HEK293 (cell line): ENCODE data around the gene ERICH6B.
A peak's percentile ranks its signal among the peaks of the same experiment; 100 is the strongest.

ENCODE experiments used
- CTCF ChIA-PET: fragments of 350-600 bp; formaldehyde crosslinking; extraction: SDS; loops from one replicate; lab custom pipeline; 2021; ENCODE audit warnings: antibody characterized with exemption; lab: Yijun Ruan, JAX
- POLR2A ChIA-PET: fragments of 300-600 bp; formaldehyde crosslinking; extraction: SDS; loops from one replicate; lab custom pipeline; 2020; ENCODE audit warnings: antibody characterized with exemption, inconsistent platforms; lab: Yijun Ruan, JAX
- H3K27ac ChIP-seq: fragments of 200-500 bp; sonication (Bioruptor generic); 2 replicates; pipeline ENCODE4 v1.5.1; 2014; ENCODE audit warnings: low read depth, low read length, control low read depth, inconsistent platforms; ENCODE audit errors: extremely low read depth
- H3K36me3 ChIP-seq, 2 experiments: fragments of 200-500 bp in 1 of 2; sonication (Bioruptor generic) in 1 of 2; 1 replicate in 1 of 2; 2 replicates in 1 of 2; pipeline ENCODE4 v1.5.1; 2014 to 2017; ENCODE audit warnings: inconsistent platforms in 2 of 2, low read length in 2 of 2; ENCODE audit not compliant: control insufficient read depth in 2 of 2, insufficient read depth in 1 of 2
- H3K4me1 ChIP-seq: fragments of 200-500 bp; sonication (Bioruptor generic); 2 replicates; pipeline ENCODE4 v1.5.1; 2014; ENCODE audit warnings: mild to moderate bottlenecking, low read length, inconsistent platforms; ENCODE audit not compliant: control insufficient read depth, insufficient read depth
- H3K4me3 ChIP-seq: 2 replicates; pipeline ENCODE4 v1.5.1; 2011; ENCODE audit warnings: low read depth, mild to moderate bottlenecking, control low read depth, low read length, moderate library complexity
- H3K9me3 ChIP-seq: fragments of 200-500 bp; sonication (Bioruptor generic); 2 replicates; pipeline ENCODE4 v1.5.1; 2014; ENCODE audit warnings: low read depth, low read length, inconsistent platforms; ENCODE audit not compliant: control insufficient read depth, insufficient read depth
- EGR2 ChIP-seq: fragments of 450-650 bp; formaldehyde crosslinking; IDR thresholded peaks from 2 replicates; pipeline ENCODE4 v1.5.1; 2016; ENCODE audit warnings: low read depth, missing biosample characterization, missing genetic modification characterization
- HOXD13 ChIP-seq: sonication (generic); formaldehyde crosslinking; IDR thresholded peaks from 2 replicates; pipeline ENCODE4 v1.8.0; 2022; ENCODE audit warnings: missing genetic modification reagents, borderline replicate concordance
- KLF8 ChIP-seq: fragments of 450-650 bp; formaldehyde crosslinking; IDR thresholded peaks from 2 replicates; pipeline ENCODE4 v1.5.1; 2016; ENCODE audit warnings: missing biosample characterization, missing genetic modification characterization
- MYNN ChIP-seq: fragments of 450-650 bp; formaldehyde crosslinking; IDR thresholded peaks from 2 replicates; pipeline ENCODE4 v1.5.1; 2016; ENCODE audit warnings: missing biosample characterization, missing genetic modification characterization, borderline replicate concordance
- PBX3 ChIP-seq: sonication (generic); formaldehyde crosslinking; IDR thresholded peaks from 2 replicates; pipeline ENCODE4 v1.8.1; 2022; ENCODE audit warnings: mild to moderate bottlenecking, moderate library complexity, missing genetic modification reagents
- REPIN1 ChIP-seq: fragments of 450-650 bp; formaldehyde crosslinking; IDR thresholded peaks from 2 replicates; pipeline ENCODE4 v1.5.1; 2017; ENCODE audit warnings: missing biosample characterization, missing genetic modification characterization, low read depth
- TCF7L2 ChIP-seq: IDR thresholded peaks from 2 replicates; pipeline ENCODE4 v1.6.1; 2011; ENCODE audit warnings: low read depth, mild to moderate bottlenecking, inconsistent platforms, low read length, moderate library complexity, borderline replicate concordance
- ZBTB11 ChIP-seq: fragments of 450-650 bp; formaldehyde crosslinking; conservative IDR thresholded peaks from 2 replicates; pipeline ENCODE4 v1.5.1; 2016; ENCODE audit warnings: low read depth, missing biosample characterization, missing genetic modification characterization
- ZBTB17 ChIP-seq: fragments of 450-650 bp; formaldehyde crosslinking; IDR thresholded peaks from 2 replicates; pipeline ENCODE4 v1.5.1; 2016; ENCODE audit warnings: missing biosample characterization, missing genetic modification characterization
- ZBTB20 ChIP-seq: fragments of 450-650 bp; formaldehyde crosslinking; IDR thresholded peaks from 2 replicates; pipeline ENCODE4 v1.5.1; 2016; ENCODE audit warnings: missing biosample characterization, missing genetic modification characterization
- ZNF148 ChIP-seq: fragments of 450-650 bp; formaldehyde crosslinking; IDR thresholded peaks from 2 replicates; pipeline ENCODE4 v1.5.0; 2017; ENCODE audit warnings: missing biosample characterization, missing genetic modification characterization, borderline replicate concordance
- ZNF157 ChIP-seq: fragments of 450-650 bp; formaldehyde crosslinking; IDR thresholded peaks from 2 replicates; pipeline ENCODE4 v1.5.1; 2016; ENCODE audit warnings: missing biosample characterization, missing genetic modification characterization
- ZNF350 ChIP-seq: fragments of 450-650 bp; formaldehyde crosslinking; IDR thresholded peaks from 2 replicates; pipeline ENCODE4 v1.5.0; 2017; ENCODE audit warnings: missing biosample characterization, mild to moderate bottlenecking, missing genetic modification characterization
- ZNF37A ChIP-seq: fragments of 450-650 bp; IDR thresholded peaks from 2 replicates; pipeline ENCODE4 v1.5.1; 2018; ENCODE audit warnings: missing biosample characterization, missing genetic modification characterization
- ZNF521 ChIP-seq: fragments of 450-650 bp; formaldehyde crosslinking; IDR thresholded peaks from 2 replicates; pipeline ENCODE4 v1.5.1; 2017; ENCODE audit warnings: missing biosample characterization, mild to moderate bottlenecking, missing genetic modification characterization
- ZNF585B ChIP-seq: fragments of 450-650 bp; formaldehyde crosslinking; IDR thresholded peaks from 2 replicates; pipeline ENCODE4 v1.5.1; 2016; ENCODE audit warnings: missing biosample characterization, missing genetic modification characterization
- ZNF623 ChIP-seq: fragments of 450-650 bp; formaldehyde crosslinking; IDR thresholded peaks from 2 replicates; pipeline ENCODE4 v1.5.1; 2016; ENCODE audit warnings: missing biosample characterization, missing genetic modification characterization
- ZNF639 ChIP-seq: fragments of 450-650 bp; formaldehyde crosslinking; IDR thresholded peaks from 2 replicates; pipeline ENCODE4 v1.5.1; 2016; ENCODE audit warnings: missing biosample characterization, missing genetic modification characterization
- ZNF658 ChIP-seq: fragments of 450-650 bp; formaldehyde crosslinking; IDR thresholded peaks from 2 replicates; pipeline ENCODE4; 2016; ENCODE audit warnings: missing biosample characterization, missing genetic modification characterization
- ZNF677 ChIP-seq: fragments of 450-650 bp; IDR thresholded peaks from 2 replicates; pipeline ENCODE4 v1.5.0; 2018; ENCODE audit warnings: missing biosample characterization, mild to moderate bottlenecking, missing genetic modification characterization, moderate library complexity
- ZNF785 ChIP-seq: fragments of 450-650 bp; formaldehyde crosslinking; IDR thresholded peaks from 2 replicates; pipeline ENCODE4 v1.5.1; 2016; ENCODE audit warnings: missing biosample characterization, missing genetic modification characterization
- ZNF843 ChIP-seq: fragments of 450-650 bp; formaldehyde crosslinking; IDR thresholded peaks from 2 replicates; pipeline ENCODE4 v1.5.1; 2016; ENCODE audit warnings: missing biosample characterization, missing genetic modification characterization

ERICH6B gene

GRCh38 chr13:45575830-45576180, 39.7 kb downstream of the ERICH6B start:
- CTCF ChIA-PET, result no interaction called here
- TF ChIP-seq ZNF157 (no peak), ZBTB20 (tag by site-specific recombination) (no peak), PBX3 (no peak), ZNF658 (no peak), ZNF843 (tag by site-specific recombination) (no peak), KLF8 (tag by site-specific recombination) (no peak), ZNF639 (tag by site-specific recombination) (no peak), ZNF37A (tag by site-specific recombination) (no peak)
- POLR2A ChIA-PET, result no interaction called here
- no peak overlapping the region for H3K27ac ChIP-seq
- H3K4me1 ChIP-seq, result no peaks in the 10 kb centered on the region
- no peaks in the 10 kb centered on the region for H3K36me3 ChIP-seq
- H3K9me3 ChIP-seq, result no peaks in the 10 kb centered on the region
- H3K4me3 ChIP-seq, result no peak overlapping the region

GRCh38 chr13:45575146-45575829, 40.3 kb downstream of the ERICH6B start:
- ChIA-PET POLR2A (no interaction called here), CTCF (no interaction called here)
- no peak for TF ChIP-seq ZBTB11
- no peak for TF ChIP-seq ZNF148 (tag by site-specific recombination)
- TF ChIP-seq ZNF677 (tag by site-specific recombination), result no peak
- no peak for TF ChIP-seq MYNN (tag by site-specific recombination)
- no peak for TF ChIP-seq ZNF785 (tag by site-specific recombination)
- TF ChIP-seq TCF7L2, result no peak
- no peak for TF ChIP-seq ZNF585B
- no peak for TF ChIP-seq REPIN1 (tag by site-specific recombination)
- no peak for TF ChIP-seq ZBTB17
- no peak for TF ChIP-seq ZNF521
- TF ChIP-seq EGR2 (tag by site-specific recombination), result peak; percentile 41; the same call in 1 of the 2 replicates
- peak; percentile 59 for TF ChIP-seq ZNF623 (tag by site-specific recombination)
- no peak for TF ChIP-seq HOXD13
- no peak for TF ChIP-seq ZNF350 (tag by site-specific recombination)
- no peak overlapping the region for H3K4me3 ChIP-seq
- no peaks in the 10 kb centered on the region for H3K9me3 ChIP-seq
- no peaks in the 10 kb centered on the region for H3K36me3 ChIP-seq
- H3K4me1 ChIP-seq, result no peaks in the 10 kb centered on the region
- no peak overlapping the region for H3K27ac ChIP-seq
